GM23338 (cell line): ENCODE measurements around the gene TOR1B. TPM values are rescaled to one million over a fixed set of nuclear protein-coding genes. Genes with fewer than 3 reads are reported as not detected.

Source experiments
- ATAC-seq: fragments of 200-7000 bp; cut with Tn5 transposase; 3 replicates; pipeline ENCODE4 v1.9.1; 2020
- DNase-seq: peaks from one replicate; pipeline ENCODE4 v3.0.0-alpha.2; 2015; ENCODE audit warnings: low spot score
- H2AFZ ChIP-seq: fragments of 200-600 bp; sonication (generic); 2 replicates; pipeline ENCODE4 v1.8.0; 2016; ENCODE audit warnings: antibody characterized with exemption, mild to moderate bottlenecking, moderate library complexity
- H3F3A ChIP-seq: fragments of 200-600 bp; sonication (generic); replicated peaks from 2 replicates; pipeline ENCODE4 v1.8.0; 2017; ENCODE audit warnings: antibody characterized with exemption, mixed run types, low read depth
- H3K27ac ChIP-seq: fragments of 200-600 bp; sonication (generic); 2 replicates; pipeline ENCODE4 v1.6.1; 2016; ENCODE audit warnings: low read depth
- H3K27me3 ChIP-seq: fragments of 200-600 bp; sonication (generic); 2 replicates; pipeline ENCODE4 v1.8.0; 2016; ENCODE audit warnings: mild to moderate bottlenecking, mixed run types, moderate library complexity; ENCODE audit not compliant: insufficient read depth
- H3K36me3 ChIP-seq: fragments of 200-600 bp; sonication (generic); 2 replicates; pipeline ENCODE4 v1.8.0; 2016; ENCODE audit warnings: mild to moderate bottlenecking; ENCODE audit not compliant: insufficient read depth
- H3K4me1 ChIP-seq: fragments of 200-600 bp; sonication (generic); 2 replicates; pipeline ENCODE4 v1.8.0; 2016; ENCODE audit warnings: mild to moderate bottlenecking, moderate library complexity; ENCODE audit not compliant: insufficient read depth
- H3K4me2 ChIP-seq: fragments of 200-600 bp; sonication (generic); 2 replicates; pipeline ENCODE4 v1.7.1; 2017; ENCODE audit warnings: mixed run types
- H3K4me3 ChIP-seq: fragments of 200-600 bp; sonication (generic); 2 replicates; pipeline ENCODE4 v1.6.1; 2016; ENCODE audit warnings: mixed run types
- H3K79me2 ChIP-seq: fragments of 200-600 bp; sonication (generic); replicated peaks from 2 replicates; pipeline ENCODE4 v1.8.0; 2017; ENCODE audit warnings: mild to moderate bottlenecking; ENCODE audit not compliant: insufficient read depth
- H3K9me2 ChIP-seq: fragments of 200-600 bp; sonication (generic); 2 replicates; pipeline ENCODE4 v1.8.0; 2017; ENCODE audit not compliant: insufficient read depth
- H4K20me1 ChIP-seq: fragments of 200-600 bp; sonication (generic); replicated peaks from 2 replicates; pipeline ENCODE4 v1.8.0; 2017; ENCODE audit warnings: mild to moderate bottlenecking; ENCODE audit not compliant: insufficient read depth
- H3K27ac Mint-ChIP-seq: 2 replicates; pipeline ENCODE4 v1.8.0; 2020; ENCODE audit warnings: inconsistent platforms, mild to moderate bottlenecking, moderate library complexity, mixed read lengths
- H3K27me3 Mint-ChIP-seq: 3 replicates; pipeline ENCODE4 v1.8.0; 2022; ENCODE audit warnings: low read depth, mild to moderate bottlenecking, moderate library complexity, mixed read lengths, inconsistent platforms; ENCODE audit not compliant: insufficient read depth, poor library complexity
- H3K36me3 Mint-ChIP-seq: 3 replicates; pipeline ENCODE4 v1.8.0; 2021; ENCODE audit warnings: low read depth, mild to moderate bottlenecking, inconsistent platforms, moderate library complexity, mixed read lengths
- H3K4me1 Mint-ChIP-seq: 3 replicates; pipeline ENCODE4 v1.8.0; 2020; ENCODE audit warnings: mild to moderate bottlenecking, inconsistent platforms, mixed read lengths
- H3K4me3 Mint-ChIP-seq: 3 replicates; pipeline ENCODE4 v1.8.0; 2021; ENCODE audit warnings: moderate library complexity, mild to moderate bottlenecking, inconsistent platforms, mixed read lengths
- H3K9me3 Mint-ChIP-seq: 3 replicates; pipeline ENCODE4 v1.8.0; 2020; ENCODE audit warnings: moderate library complexity, mild to moderate bottlenecking, inconsistent platforms, mixed read lengths
- CTCF ChIP-seq, 2 experiments: fragments of 200-600 bp in 1 of 2; sonication (generic) in 1 of 2; conservative IDR thresholded peaks; 2 replicates each; pipeline versions ENCODE4 v1.5.1 to v1.6.1; 2016 to 2017; ENCODE audit warnings: antibody characterized with exemption in 2 of 2, low read depth in 2 of 2, mild to moderate bottlenecking in 2 of 2, moderate library complexity in 1 of 2
- ETS1 ChIP-seq: IDR thresholded peaks from 2 replicates; pipeline ENCODE4 v1.6.1; 2016; ENCODE audit warnings: antibody characterized with exemption
- NANOG ChIP-seq: IDR thresholded peaks from 2 replicates; pipeline ENCODE4 v1.6.1; 2016; ENCODE audit warnings: antibody characterized with exemption, borderline replicate concordance
- POLR2AphosphoS5 ChIP-seq: IDR thresholded peaks from 2 replicates; pipeline ENCODE4 v1.6.1; 2016; ENCODE audit warnings: antibody characterized with exemption, low read depth
- STAT1 ChIP-seq: IDR thresholded peaks from one replicate; pipeline ENCODE4 v1.6.1; 2016; ENCODE audit warnings: antibody characterized with exemption; ENCODE audit not compliant: unreplicated experiment
- ZNF114 ChIP-seq: fragments of 250-450 bp; sonication (Bioruptor Pico); IDR thresholded peaks from 2 replicates; pipeline ENCODE4 v1.5.0; 2020; ENCODE audit warnings: mild to moderate bottlenecking, moderate library complexity
- ZNF331 ChIP-seq: fragments of 250-450 bp; sonication (Bioruptor Pico); IDR thresholded peaks from 2 replicates; pipeline ENCODE4 v1.5.0; 2020; ENCODE audit warnings: low read depth, mild to moderate bottlenecking, moderate library complexity
- ZNF462 ChIP-seq: fragments of 250-450 bp; sonication (Bioruptor Pico); IDR thresholded peaks from 2 replicates; pipeline ENCODE4 v1.5.0; 2020; ENCODE audit warnings: mild to moderate bottlenecking, moderate library complexity
- polyA plus RNA-seq: library from polyadenylated mRNA; unstranded; fragments of >200 nt; fragmentation: Nextera tagmentation; extraction: Ambion mirVana; gene quantifications from 2 replicates; pipeline ENCODE4 v1.2.1, GENCODE V29; 2016
- total RNA-seq: library from RNA; depleted of rRNA; stranded (reverse); fragments of >200 nt; shearing (Covaris generic); gene quantifications from 2 replicates; pipeline ENCODE4 v1.2.3, GENCODE V29; 2014

TOR1B gene
- total and polyA plus RNA-seq, 2 experiments from 2014 or later = 10.6 to 42.4 TPM

- no peak for TF ChIP-seq ZNF462 (CRISPR knock-in tag)
- no peak for TF ChIP-seq CTCF (conservative IDR thresholded peaks at IDR 0.05; ENCODE audit: low read depth in 2 of 2)
- TF ChIP-seq ZNF331 (CRISPR knock-in tag) = no peak
- no peak for TF ChIP-seq ETS1
- TF ChIP-seq ZNF114 (CRISPR knock-in tag) = no peak
- TF ChIP-seq POLR2AphosphoS5 = no peak
Measured at GRCh38 chr9:129840034-129840433, 37.0 kb downstream of the TOR1B start (continued).

GRCh38 chr9:129841071-129841470 lies 38.1 kb downstream of the TOR1B start:
- H3K27me3 Mint-ChIP-seq = peaks cover 8% of the 10 kb centered on the region
- H3K4me1 Mint-ChIP-seq = peaks cover 52% of the 10 kb centered on the region
- H3K36me3 Mint-ChIP-seq = no peaks in the 10 kb centered on the region
- ATAC-seq (no peak), DNase-seq (no peak)
- Histone ChIP-seq H2AFZ (no peak overlapping the region), H4K20me1 (no peaks in the 10 kb centered on the region), H3K36me3 (no peaks in the 10 kb centered on the region), H3K9me2 (no peaks in the 10 kb centered on the region), H3K27me3 (no peaks in the 10 kb centered on the region), H3F3A (peaks cover 5% of the 10 kb centered on the region; the same call in 1 of the 2 replicates), H3K4me3 (no peak overlapping the region), H3K79me2 (no peaks in the 10 kb centered on the region; the same call in 1 of the 2 replicates), H3K4me2 (no peak overlapping the region), H3K27ac (no peak overlapping the region), H3K4me1 (peaks cover 35% of the 10 kb centered on the region)
- no peak overlapping the region; the same call in 2 of the 3 replicates for H3K4me3 Mint-ChIP-seq
- no peak overlapping the region for H3K27ac Mint-ChIP-seq
- H3K9me3 Mint-ChIP-seq = no peaks in the 10 kb centered on the region
- no peak for TF ChIP-seq POLR2AphosphoS5
- TF ChIP-seq NANOG = no peak
- TF ChIP-seq ETS1 = no peak
- no peak for TF ChIP-seq ZNF114 (CRISPR knock-in tag)
- no peak for TF ChIP-seq STAT1
- TF ChIP-seq ZNF331 (CRISPR knock-in tag) = no peak
